ENCODE data around the gene CD82. TPM values are rescaled to one million over a fixed set of nuclear protein-coding genes. Genes with fewer than 3 reads are reported as not detected.
"Not testable (repeated sequence)": the region's sequence is repeated elsewhere in the genome, so short reads cannot be mapped to it uniquely, and the experiment has no call there.

CD82 gene
- total RNA-seq, 5 donors from 2014 or later (not counting 1 experiment from before 2014, with no cell fraction given) = 53.4 to 99.6 (median 69.0) TPM

DNA sequence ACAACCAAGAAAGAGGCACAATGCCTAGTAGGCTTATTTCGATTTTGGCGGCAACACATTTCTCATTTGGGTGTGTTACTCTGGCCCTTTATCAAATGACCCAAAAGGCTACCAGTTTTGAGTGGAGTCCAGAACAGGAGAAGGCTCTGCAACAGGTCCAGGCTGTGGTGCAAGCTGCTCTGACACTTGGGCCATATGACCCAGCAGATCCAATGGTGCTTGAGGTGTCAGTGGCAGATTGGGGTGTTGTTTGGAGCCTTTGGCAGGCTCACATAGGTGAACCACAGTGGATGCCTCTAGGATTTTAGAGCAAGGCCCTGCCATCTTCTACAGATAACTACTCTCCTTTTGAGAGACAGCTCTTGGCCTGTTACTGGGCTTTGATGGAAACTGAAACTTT, 17.9 kb upstream of the CD82 start:
- H3K4me1 Mint-ChIP-seq; H3K36me3 Mint-ChIP-seq; CTCF ChIA-PET; H3K9me3 Mint-ChIP-seq; H3K9me3 ChIP-seq; H3K4me3 Mint-ChIP-seq; H3K4me3 ChIP-seq (ENCODE audit: control insufficient read depth in 1 of 2, extremely low read depth in 1 of 2, low read length in 1 of 2); ATAC-seq (replicated peaks in 1 of 4); H3K27ac ChIP-seq (ENCODE audit: low read length); H3K27ac Mint-ChIP-seq; H3K27me3 ChIP-seq (replicated peaks in 1 of 2; ENCODE audit: control insufficient read depth in 2 of 2, extremely low read depth in 1 of 2, insufficient read depth in 2 of 2, low read length in 1 of 2); H3K27me3 Mint-ChIP-seq; H3K4me1 ChIP-seq (ENCODE audit: control insufficient read depth in 1 of 2, extremely low read depth in 1 of 2, insufficient read depth in 2 of 2, low read length in 2 of 2); DNase-seq; H3K36me3 ChIP-seq (ENCODE audit: control insufficient read depth in 2 of 2, extremely low read depth in 1 of 2, insufficient read depth in 1 of 2, low read length in 1 of 2): not testable (repeated sequence)
- 88% methylated on average over 2 of the region's 2 CpGs for WGBS (ENCODE audit: insufficient coverage)
- POLR2A ChIA-PET = interaction anchor here in 1 of 2 donors (0.6 kb wide), 1 partner anchor 256 kb away, joined by 3 read pairs; no protein-coding TSS in a partner anchor

DNA sequence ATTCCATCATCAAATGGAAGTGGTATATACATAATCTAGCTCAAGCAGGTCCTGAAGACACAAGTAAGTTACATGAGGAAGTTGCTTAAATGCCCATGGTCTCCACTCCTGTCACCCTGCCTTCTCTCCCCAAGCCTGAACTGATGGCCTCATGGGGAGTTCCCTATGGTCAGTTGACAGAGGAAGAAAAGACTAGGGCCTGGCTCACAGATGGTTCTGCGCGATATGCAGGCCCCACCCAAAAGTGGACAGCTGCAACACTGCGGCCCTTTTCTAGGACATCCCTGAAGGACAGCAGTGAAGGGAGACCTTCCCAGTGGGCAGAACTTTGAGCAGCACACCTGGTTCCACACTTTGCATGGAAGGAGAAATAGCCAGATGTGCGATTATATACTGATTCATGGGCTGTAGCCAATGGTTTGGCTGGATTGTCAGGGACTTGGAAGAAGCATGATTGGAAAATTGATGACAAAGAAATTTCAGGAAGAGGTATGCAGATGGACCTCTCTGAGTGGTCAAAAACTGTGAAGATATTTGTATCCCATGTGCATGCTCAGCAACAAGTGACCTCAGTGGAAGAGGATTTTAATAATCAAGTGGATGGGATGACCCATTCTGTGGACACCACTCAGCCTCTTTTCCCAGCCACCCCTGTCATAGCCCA, 17.3 kb upstream of the CD82 start:
- DNase-seq (no peak), ATAC-seq (replicated peaks in 1 of 4) (no peak)
- no peak overlapping the region for H3K27ac ChIP-seq (ENCODE audit: low read length)
- H3K4me1 ChIP-seq (ENCODE audit: control insufficient read depth in 1 of 2, extremely low read depth in 1 of 2, insufficient read depth in 2 of 2, low read length in 2 of 2) = no peaks in the 10 kb centered on the region
- Mint-ChIP-seq H3K4me1 (no peaks in the 10 kb centered on the region), H3K27me3 (no peaks in the 10 kb centered on the region), H3K4me3 (no peak overlapping the region), H3K36me3 (no peaks in the 10 kb centered on the region), H3K9me3 (peaks cover 0 to 5% (median 4%) of the 10 kb centered on the region in 3 donors), H3K27ac (no peak overlapping the region)
- no peaks in the 10 kb centered on the region for H3K9me3 ChIP-seq
- H3K4me3 ChIP-seq (ENCODE audit: control insufficient read depth in 1 of 2, extremely low read depth in 1 of 2, low read length in 1 of 2) = no peak overlapping the region
- H3K27me3 ChIP-seq (replicated peaks in 1 of 2; ENCODE audit: control insufficient read depth in 2 of 2, extremely low read depth in 1 of 2, insufficient read depth in 2 of 2, low read length in 1 of 2) = no peaks in the 10 kb centered on the region
- 84% methylated on average over 4 of the region's 4 CpGs for WGBS (ENCODE audit: insufficient coverage)
- H3K36me3 ChIP-seq (ENCODE audit: control insufficient read depth in 2 of 2, extremely low read depth in 1 of 2, insufficient read depth in 1 of 2, low read length in 1 of 2) = no peaks in the 10 kb centered on the region
- POLR2A ChIA-PET = no interaction called here
- CTCF ChIA-PET = no interaction called here

- ATAC-seq (replicated peaks in 1 of 4); H3K27me3 Mint-ChIP-seq; DNase-seq; CTCF ChIA-PET; H3K36me3 Mint-ChIP-seq; H3K27me3 ChIP-seq (replicated peaks in 1 of 2; ENCODE audit: control insufficient read depth in 2 of 2, extremely low read depth in 1 of 2, insufficient read depth in 2 of 2, low read length in 1 of 2); H3K9me3 ChIP-seq; H3K36me3 ChIP-seq (ENCODE audit: control insufficient read depth in 2 of 2, extremely low read depth in 1 of 2, insufficient read depth in 1 of 2, low read length in 1 of 2); H3K4me1 Mint-ChIP-seq; H3K4me3 Mint-ChIP-seq; POLR2A ChIA-PET; H3K4me3 ChIP-seq (ENCODE audit: control insufficient read depth in 1 of 2, extremely low read depth in 1 of 2, low read length in 1 of 2); H3K27ac ChIP-seq (ENCODE audit: low read length); H3K27ac Mint-ChIP-seq; H3K9me3 Mint-ChIP-seq; H3K4me1 ChIP-seq (ENCODE audit: control insufficient read depth in 1 of 2, extremely low read depth in 1 of 2, insufficient read depth in 2 of 2, low read length in 2 of 2): not testable (repeated sequence)
- WGBS (ENCODE audit: insufficient coverage) = 83% methylated on average over 1 of the region's 5 CpGs
Measured at GRCh38 chr11:44548961-44549749, 16.3 kb upstream of the CD82 start.

DNA sequence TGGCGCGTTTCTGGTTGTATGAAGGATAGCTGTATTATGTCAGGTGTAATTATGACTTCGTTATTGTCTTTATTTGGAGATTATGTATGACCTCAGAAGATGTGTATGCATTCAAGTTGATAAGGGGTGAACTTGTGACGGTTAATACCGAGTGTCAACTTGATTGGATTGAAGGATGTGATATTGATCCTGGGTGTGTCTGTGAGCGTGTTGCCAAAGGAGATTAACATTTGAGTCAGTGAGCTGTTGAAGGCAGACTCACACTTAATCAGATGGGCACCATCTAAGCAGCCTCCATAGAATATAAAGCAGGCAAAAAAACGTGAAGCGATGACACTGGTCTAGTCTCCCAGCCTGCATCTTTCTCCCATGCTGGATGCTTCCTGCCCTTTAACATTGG, 15.3 kb upstream of the CD82 start:
- H3K36me3 ChIP-seq (ENCODE audit: control insufficient read depth in 2 of 2, extremely low read depth in 1 of 2, insufficient read depth in 1 of 2, low read length in 1 of 2) = no peaks in the 10 kb centered on the region
- no peak overlapping the region for H3K4me3 ChIP-seq (ENCODE audit: control insufficient read depth in 1 of 2, extremely low read depth in 1 of 2, low read length in 1 of 2)
- DNase-seq (no peak), ATAC-seq (replicated peaks in 1 of 4) (no peak)
- Mint-ChIP-seq H3K4me3 (no peak overlapping the region), H3K4me1 (no peaks in the 10 kb centered on the region), H3K36me3 (no peaks in the 10 kb centered on the region), H3K27ac (no peak overlapping the region), H3K9me3 (peaks cover 0 to 5% (median 4%) of the 10 kb centered on the region in 3 donors), H3K27me3 (no peaks in the 10 kb centered on the region)
- H3K27me3 ChIP-seq (replicated peaks in 1 of 2; ENCODE audit: control insufficient read depth in 2 of 2, extremely low read depth in 1 of 2, insufficient read depth in 2 of 2, low read length in 1 of 2) = no peaks in the 10 kb centered on the region
- H3K27ac ChIP-seq (ENCODE audit: low read length) = no peak overlapping the region
- ChIA-PET POLR2A (no interaction called here), CTCF (no interaction called here)
- WGBS (ENCODE audit: insufficient coverage) = 76% methylated on average over 7 of the region's 8 CpGs
- H3K9me3 ChIP-seq = no peaks in the 10 kb centered on the region
- no peaks in the 10 kb centered on the region for H3K4me1 ChIP-seq (ENCODE audit: control insufficient read depth in 1 of 2, extremely low read depth in 1 of 2, insufficient read depth in 2 of 2, low read length in 2 of 2)

- peaks cover 0 to 1% (median under 1%) of the 10 kb centered on the region in 3 donors for H3K4me1 Mint-ChIP-seq
- H3K4me3 Mint-ChIP-seq = no peak overlapping the region
- POLR2A ChIA-PET = no interaction called here
- H3K9me3 Mint-ChIP-seq = peaks cover 0 to 5% (median 4%) of the 10 kb centered on the region in 3 donors
- Histone ChIP-seq H3K27me3 (replicated peaks in 1 of 2; ENCODE audit: control insufficient read depth in 2 of 2, extremely low read depth in 1 of 2, insufficient read depth in 2 of 2, low read length in 1 of 2) (no peaks in the 10 kb centered on the region), H3K4me3 (ENCODE audit: control insufficient read depth in 1 of 2, extremely low read depth in 1 of 2, low read length in 1 of 2) (no peak overlapping the region), H3K36me3 (ENCODE audit: control insufficient read depth in 2 of 2, extremely low read depth in 1 of 2, insufficient read depth in 1 of 2, low read length in 1 of 2) (no peaks in the 10 kb centered on the region), H3K9me3 (no peaks in the 10 kb centered on the region), H3K4me1 (ENCODE audit: control insufficient read depth in 1 of 2, extremely low read depth in 1 of 2, insufficient read depth in 2 of 2, low read length in 2 of 2) (peaks cover 0 to 2% of the 10 kb centered on the region in 2 experiments), H3K27ac (ENCODE audit: low read length) (no peak overlapping the region)
- no peaks in the 10 kb centered on the region for H3K36me3 Mint-ChIP-seq
- no peaks in the 10 kb centered on the region for H3K27me3 Mint-ChIP-seq
- 83% methylated on average over 4 of the region's 4 CpGs for WGBS (ENCODE audit: insufficient coverage)
- DNase-seq (no peak), ATAC-seq (replicated peaks in 1 of 4) (no peak)
- CTCF ChIA-PET = interaction anchor here in 1 of 2 donors (0.8 to 1.3 kb wide), 2 partner anchors 66 to 375 kb away, joined by 3 to 5 read pairs; no protein-coding TSS in a partner anchor
- H3K27ac Mint-ChIP-seq = no peak overlapping the region
Measured at GRCh38 chr11:44551456-44552139, 13.9 kb upstream of the CD82 start.

DNA sequence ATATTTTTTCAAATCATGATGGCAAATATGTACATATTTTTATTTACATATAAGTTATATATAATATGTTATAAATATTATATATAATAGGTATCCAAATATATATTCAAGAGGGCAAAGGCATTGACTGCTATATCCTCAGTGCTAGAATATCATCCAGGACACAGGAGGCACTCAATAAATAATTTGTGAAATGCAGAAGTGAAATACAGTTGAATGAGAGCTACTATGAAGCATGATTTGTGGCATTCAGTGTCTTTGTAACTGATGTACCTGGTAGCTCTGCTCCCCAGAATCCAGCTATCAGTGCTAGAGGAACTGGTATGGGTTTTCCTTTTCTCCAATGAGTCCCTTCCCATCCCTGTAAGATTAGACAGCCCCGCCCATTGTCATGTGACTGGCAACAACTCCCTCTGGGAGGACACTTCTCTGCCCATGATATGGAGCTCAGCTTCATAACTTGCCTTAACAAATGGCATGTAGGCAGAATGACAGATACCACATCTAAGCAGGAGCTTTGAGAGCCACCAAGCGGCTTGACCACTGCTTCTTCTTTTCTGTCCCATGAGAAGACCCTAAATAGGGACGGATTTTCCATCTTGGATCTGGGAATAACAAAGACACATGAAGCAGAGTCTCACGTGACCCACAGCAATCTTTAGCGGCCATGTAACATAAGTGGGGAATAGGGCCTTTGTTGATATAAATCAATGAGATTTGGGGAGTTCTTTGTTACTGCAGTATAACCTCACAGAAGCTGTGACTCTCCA, 10.2 kb upstream of the CD82 start:
- no peaks in the 10 kb centered on the region for H3K9me3 ChIP-seq
- H3K36me3 ChIP-seq (ENCODE audit: control insufficient read depth in 2 of 2, extremely low read depth in 1 of 2, insufficient read depth in 1 of 2, low read length in 1 of 2) = no peaks in the 10 kb centered on the region
- no peak overlapping the region for H3K4me3 Mint-ChIP-seq
- ATAC-seq (replicated peaks in 1 of 4) = no peak
- WGBS (ENCODE audit: insufficient coverage) = 77% methylated on average over 3 of the region's 5 CpGs
- H3K27ac Mint-ChIP-seq = no peak overlapping the region
- H3K4me1 ChIP-seq (ENCODE audit: control insufficient read depth in 1 of 2, extremely low read depth in 1 of 2, insufficient read depth in 2 of 2, low read length in 2 of 2) = peaks cover 8 to 19% of the 10 kb centered on the region in 2 experiments
- no peak overlapping the region for H3K4me3 ChIP-seq (ENCODE audit: control insufficient read depth in 1 of 2, extremely low read depth in 1 of 2, low read length in 1 of 2)
- H3K27me3 Mint-ChIP-seq = no peaks in the 10 kb centered on the region
- peaks cover 13 to 23% (median 19%) of the 10 kb centered on the region in 3 donors for H3K4me1 Mint-ChIP-seq
- H3K9me3 Mint-ChIP-seq = peaks cover 0 to 5% (median 4%) of the 10 kb centered on the region in 3 donors
- no peak for DNase-seq
- ChIA-PET CTCF (interaction anchor here (0.8 to 2.9 kb wide), 13 partner anchors 15 to 554 kb away, joined by 3 to 28 read pairs (median 4); no protein-coding TSS in a partner anchor), POLR2A (no interaction called here)
- H3K27ac ChIP-seq (ENCODE audit: low read length) = no peak overlapping the region
- H3K36me3 Mint-ChIP-seq = no peaks in the 10 kb centered on the region
- no peaks in the 10 kb centered on the region for H3K27me3 ChIP-seq (replicated peaks in 1 of 2; ENCODE audit: control insufficient read depth in 2 of 2, extremely low read depth in 1 of 2, insufficient read depth in 2 of 2, low read length in 1 of 2)
